Urinary bladder (tissue), 4 donors: ENCODE data around the gene ALOX15. TPM values are rescaled to one million over a fixed set of nuclear protein-coding genes. Genes with fewer than 3 reads are reported as not detected.
"Not testable (repeated sequence)": the region's sequence is repeated elsewhere in the genome, so short reads cannot be mapped to it uniquely, and the experiment has no call there.

ENCODE experiments used
- DNase-seq: peaks from one replicate; pipeline ENCODE4 v3.0.0-alpha.2; 2015; ENCODE audit errors: extremely low spot score
- H3K27ac ChIP-seq: one replicate; pipeline ENCODE4 v1.5.1; 2013; ENCODE audit warnings: low read depth, mild to moderate bottlenecking, moderate library complexity
- H3K36me3 ChIP-seq: one replicate; pipeline ENCODE4 v1.6.1; 2013; ENCODE audit warnings: mild to moderate bottlenecking, moderate library complexity; ENCODE audit not compliant: insufficient read depth
- H3K4me1 ChIP-seq: one replicate; pipeline ENCODE4 v1.6.1; 2013; ENCODE audit warnings: mild to moderate bottlenecking, moderate library complexity; ENCODE audit not compliant: insufficient read depth
- H3K4me3 ChIP-seq: one replicate; pipeline ENCODE4 v1.5.1; 2013; ENCODE audit warnings: low read depth, low read length
- WGBS: extraction: QIAGEN DNeasy Blood & Tissue Kit; methylation state at CpG from one replicate; pipeline ENCODE4 v1.1.7; 2013; 5-methylcytosine and 5-hydroxymethylcytosine counted together
- polyA plus RNA-seq: library from polyadenylated mRNA; stranded (reverse); fragments of 200-250 nt; gene quantifications from one replicate; pipeline ENCODE4 v1.2.3, GENCODE V29; 2013
- total RNA-seq: library from RNA; depleted of rRNA; stranded (reverse); fragments of >200 nt; gene quantifications from one replicate; pipeline ENCODE4 v1.2.3, GENCODE V29; 2014
- donor health status: healthy with polysubstance abuse.
- donor health status: healthy.

ALOX15 gene, protein sequence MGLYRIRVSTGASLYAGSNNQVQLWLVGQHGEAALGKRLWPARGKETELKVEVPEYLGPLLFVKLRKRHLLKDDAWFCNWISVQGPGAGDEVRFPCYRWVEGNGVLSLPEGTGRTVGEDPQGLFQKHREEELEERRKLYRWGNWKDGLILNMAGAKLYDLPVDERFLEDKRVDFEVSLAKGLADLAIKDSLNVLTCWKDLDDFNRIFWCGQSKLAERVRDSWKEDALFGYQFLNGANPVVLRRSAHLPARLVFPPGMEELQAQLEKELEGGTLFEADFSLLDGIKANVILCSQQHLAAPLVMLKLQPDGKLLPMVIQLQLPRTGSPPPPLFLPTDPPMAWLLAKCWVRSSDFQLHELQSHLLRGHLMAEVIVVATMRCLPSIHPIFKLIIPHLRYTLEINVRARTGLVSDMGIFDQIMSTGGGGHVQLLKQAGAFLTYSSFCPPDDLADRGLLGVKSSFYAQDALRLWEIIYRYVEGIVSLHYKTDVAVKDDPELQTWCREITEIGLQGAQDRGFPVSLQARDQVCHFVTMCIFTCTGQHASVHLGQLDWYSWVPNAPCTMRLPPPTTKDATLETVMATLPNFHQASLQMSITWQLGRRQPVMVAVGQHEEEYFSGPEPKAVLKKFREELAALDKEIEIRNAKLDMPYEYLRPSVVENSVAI
- 2.6 TPM for total RNA-seq
- 0.06 TPM for polyA plus RNA-seq

GRCh38 chr17:4641297-4642195 is at the start of gene ALOX15:
ALOX15 (minus strand) TSS chr17:4641678; CDS start chr17:4641651, 27 bp downstream.
- no peak for DNase-seq
- 7% methylated on average over 58 of the region's 58 CpGs for WGBS
- no peak within 1 kb of the TSS for H3K27ac ChIP-seq
- no peak within 1 kb of the TSS for H3K4me3 ChIP-seq
- peaks cover 2% of the 10 kb centered on the region for H3K4me1 ChIP-seq
- no peaks in the 10 kb centered on the region for H3K36me3 ChIP-seq

GRCh38 chr17:4690745-4691144 is 49.3 kb upstream of the ALOX15 start:
- DNase-seq: no peak
- H3K36me3 ChIP-seq: no peaks in the 10 kb centered on the region
- H3K27ac ChIP-seq: no peak overlapping the region
- WGBS: 92% methylated on average over 2 of the region's 2 CpGs
- H3K4me3 ChIP-seq: no peak overlapping the region
- no peaks in the 10 kb centered on the region for H3K4me1 ChIP-seq

GRCh38 chr17:4689872-4690271 is 48.4 kb upstream of the ALOX15 start:
- WGBS: 95% methylated on average over 12 of the region's 12 CpGs
- not testable (repeated sequence) for H3K27ac ChIP-seq, H3K4me3 ChIP-seq, H3K36me3 ChIP-seq, H3K4me1 ChIP-seq, DNase-seq

- not testable (repeated sequence) for H3K36me3 ChIP-seq, H3K27ac ChIP-seq, H3K4me3 ChIP-seq, H3K4me1 ChIP-seq, DNase-seq
- WGBS: 82% methylated on average over 5 of the region's 5 CpGs
Measured at GRCh38 chr17:4683739-4684138, 42.3 kb upstream of the ALOX15 start.

- H3K4me1 ChIP-seq: no peaks in the 10 kb centered on the region
- H3K4me3 ChIP-seq: no peak overlapping the region
- no peak for DNase-seq
- WGBS: 75% methylated on average over 7 of the region's 7 CpGs
- H3K36me3 ChIP-seq: peaks cover 4% of the 10 kb centered on the region
- no peak overlapping the region for H3K27ac ChIP-seq
Measured at GRCh38 chr17:4679658-4680057, 38.2 kb upstream of the ALOX15 start.

DNA sequence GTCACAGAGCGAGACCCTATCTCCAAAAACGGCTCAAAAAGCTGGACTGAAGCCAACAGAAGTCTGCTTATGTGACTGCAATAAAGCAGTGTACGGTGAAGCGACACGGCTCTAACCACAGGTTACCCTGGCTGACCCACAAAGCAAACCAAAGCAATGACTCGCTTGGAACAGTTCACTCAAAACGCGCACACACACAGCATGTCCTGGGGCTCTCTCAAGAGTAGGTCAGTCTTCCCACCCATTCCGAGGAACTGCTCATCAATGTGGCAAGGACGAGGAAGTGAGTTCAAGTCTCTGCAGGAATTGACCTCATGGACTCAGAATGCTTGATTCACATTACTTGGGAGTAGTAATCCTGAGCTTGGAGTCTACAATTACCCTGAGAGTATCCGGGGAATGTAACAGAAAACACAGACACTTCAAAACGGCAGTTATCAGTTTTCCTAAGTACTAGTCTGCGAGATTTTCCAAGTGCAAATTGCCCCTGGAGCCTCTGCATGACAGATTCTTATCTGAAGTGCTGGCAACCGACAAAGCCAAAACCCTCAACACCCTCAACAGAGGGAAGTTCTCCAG is 37.1 kb upstream of the ALOX15 start:
- H3K36me3 ChIP-seq: peaks cover 6% of the 10 kb centered on the region
- H3K4me3 ChIP-seq: no peak overlapping the region
- WGBS: 64% methylated on average over 14 of the region's 14 CpGs
- DNase-seq: no peak
- H3K4me1 ChIP-seq: no peaks in the 10 kb centered on the region
- no peak overlapping the region for H3K27ac ChIP-seq

DNA sequence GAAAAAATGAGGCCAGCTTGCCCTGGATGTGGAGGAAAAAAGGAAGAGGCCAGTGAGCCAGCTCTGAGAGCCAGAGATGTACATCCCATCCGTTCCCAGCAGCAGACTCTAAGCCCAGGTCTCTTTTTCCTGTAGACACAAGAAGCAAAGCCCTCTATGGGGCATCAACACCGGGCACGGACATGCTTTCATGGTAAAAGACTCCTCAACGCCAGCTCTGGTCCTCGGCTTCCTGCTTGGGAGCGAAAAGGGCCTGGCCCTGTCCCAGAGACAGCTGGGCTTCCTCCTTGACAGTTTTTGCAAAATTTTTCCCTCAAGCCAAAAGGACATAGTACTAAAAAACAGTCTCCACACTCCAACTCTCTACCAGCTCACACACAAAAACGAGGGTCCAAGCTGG is 35.3 kb upstream of the ALOX15 start:
- Histone ChIP-seq H3K4me3 (no peak overlapping the region), H3K36me3 (peaks cover 6% of the 10 kb centered on the region), H3K4me1 (no peaks in the 10 kb centered on the region), H3K27ac (no peak overlapping the region)
- WGBS: 76% methylated on average over 7 of the region's 7 CpGs
- DNase-seq: no peak

DNA sequence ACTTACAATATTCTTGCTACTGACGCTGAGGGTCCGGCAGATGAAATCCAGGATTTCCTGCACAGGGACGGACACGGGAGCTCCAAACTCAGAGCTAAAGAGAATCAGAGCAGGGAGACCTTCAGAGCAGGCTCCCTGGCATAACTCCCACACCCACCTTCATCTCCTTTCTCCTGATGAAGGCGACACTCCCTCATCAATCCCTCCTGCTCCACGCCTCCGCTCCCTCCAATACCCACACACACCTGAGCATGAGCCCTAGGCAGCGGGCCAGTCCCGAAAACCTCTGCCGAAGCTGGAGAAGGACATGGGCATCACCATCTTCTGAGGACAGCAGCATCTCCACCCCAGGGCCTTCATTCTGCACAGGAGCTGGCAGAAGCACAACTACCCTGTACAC is 34.3 kb upstream of the ALOX15 start:
- peaks cover 8% of the 10 kb centered on the region for H3K36me3 ChIP-seq

GRCh38 chr17:4674685-4674998 is 33.2 kb upstream of the ALOX15 start:
- Histone ChIP-seq H3K36me3 (peaks cover 8% of the 10 kb centered on the region), H3K4me1 (no peaks in the 10 kb centered on the region), H3K4me3 (no peak overlapping the region), H3K27ac (no peak overlapping the region)
- 96% methylated on average over 8 of the region's 8 CpGs for WGBS
- no peak for DNase-seq

More for the DNA sequence above, 34.3 kb upstream of the ALOX15 start:
- 97% methylated on average over 10 of the region's 10 CpGs for WGBS
- DNase-seq: no peak
- H3K4me1 ChIP-seq: no peaks in the 10 kb centered on the region
- no peak overlapping the region for H3K4me3 ChIP-seq
- H3K27ac ChIP-seq: no peak overlapping the region

DNA sequence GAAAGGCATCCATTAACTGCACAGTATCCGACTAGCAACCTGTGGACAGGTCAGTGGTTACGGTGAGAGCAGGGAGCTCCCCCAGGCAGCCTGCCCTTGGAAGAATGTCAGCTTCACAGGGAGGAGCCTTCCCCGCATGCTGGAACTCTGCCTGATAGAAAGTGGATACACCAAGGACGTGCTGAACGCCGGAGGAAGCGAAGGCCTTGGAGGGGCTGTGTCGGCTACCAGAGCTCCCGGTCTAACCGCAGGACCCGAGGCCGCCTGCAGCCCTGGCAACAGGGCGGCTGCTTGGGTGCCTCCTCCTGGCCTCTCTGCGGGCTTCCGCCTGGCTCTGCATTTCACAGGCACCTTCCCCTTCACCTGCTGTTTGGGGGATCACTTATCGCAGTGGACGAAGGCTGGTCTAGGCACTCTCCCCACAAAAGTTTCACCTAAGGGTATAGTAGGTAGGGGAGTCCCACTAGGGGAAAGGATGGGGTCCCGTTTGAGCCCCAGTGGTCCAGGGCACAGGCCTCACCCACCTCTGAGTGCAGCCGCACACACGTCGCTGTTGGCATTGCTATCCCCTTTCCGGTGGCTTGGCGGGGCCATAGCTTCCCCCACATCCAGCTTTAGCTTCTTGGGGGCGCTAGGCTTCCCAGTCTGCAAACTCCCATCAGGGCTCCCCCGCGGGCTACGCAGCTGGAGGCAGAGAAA is 32.7 kb upstream of the ALOX15 start:
- H3K4me3 ChIP-seq: no peak overlapping the region
- H3K27ac ChIP-seq: no peak overlapping the region
- no peaks in the 10 kb centered on the region for H3K4me1 ChIP-seq
- WGBS: 92% methylated on average over 27 of the region's 27 CpGs
- no peak for DNase-seq
- peaks cover 8% of the 10 kb centered on the region for H3K36me3 ChIP-seq

DNA sequence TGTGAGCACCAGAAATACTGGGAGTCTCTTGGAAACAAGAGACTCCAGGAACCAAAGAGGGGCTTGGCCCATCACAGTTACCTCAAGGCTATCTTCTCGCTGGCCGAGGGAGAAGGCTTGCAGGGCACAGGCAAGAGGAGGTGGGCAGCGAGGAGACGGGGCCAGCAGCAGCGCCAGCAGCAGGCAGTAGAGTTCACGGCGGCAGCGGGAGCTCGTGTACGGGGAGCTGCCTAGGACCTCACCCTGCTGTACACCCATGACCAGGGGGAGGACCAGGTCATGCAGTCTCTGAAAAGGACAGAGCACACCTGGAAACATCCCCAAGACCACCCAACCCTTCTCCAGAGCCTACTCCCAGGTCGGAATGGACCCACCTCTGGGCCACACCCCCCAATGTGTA is 31.7 kb upstream of the ALOX15 start:
- 91% methylated on average over 11 of the region's 11 CpGs for WGBS
- no peak for DNase-seq
- Histone ChIP-seq H3K4me3 (no peak overlapping the region), H3K4me1 (no peaks in the 10 kb centered on the region), H3K36me3 (peaks cover 8% of the 10 kb centered on the region), H3K27ac (no peak overlapping the region)

DNA sequence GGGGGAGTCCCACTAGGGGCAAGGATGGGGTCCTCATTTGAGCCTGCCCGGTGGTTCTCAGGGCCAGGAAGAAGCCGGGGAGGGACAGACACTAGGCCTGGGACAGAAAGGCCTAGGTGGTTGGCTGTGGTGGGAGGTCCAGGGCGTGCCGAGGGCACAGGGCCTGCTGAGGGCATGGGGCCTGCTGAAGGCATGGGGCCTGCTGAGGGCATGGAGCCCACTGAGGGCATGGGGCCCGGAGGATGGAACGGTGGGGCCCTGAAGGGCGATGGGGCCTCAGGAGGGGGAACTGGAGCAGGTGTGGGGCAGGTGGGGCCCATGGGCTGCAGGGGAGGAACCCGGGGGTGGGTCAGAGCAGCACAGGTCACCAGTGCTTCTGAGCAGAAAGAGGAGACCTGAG is 31.3 kb upstream of the ALOX15 start:
- peaks cover 8% of the 10 kb centered on the region for H3K36me3 ChIP-seq
- no peak for DNase-seq
- H3K4me3 ChIP-seq: no peak overlapping the region
- H3K4me1 ChIP-seq: no peaks in the 10 kb centered on the region
- WGBS: 89% methylated on average over 8 of the region's 8 CpGs
- no peak overlapping the region for H3K27ac ChIP-seq

DNA sequence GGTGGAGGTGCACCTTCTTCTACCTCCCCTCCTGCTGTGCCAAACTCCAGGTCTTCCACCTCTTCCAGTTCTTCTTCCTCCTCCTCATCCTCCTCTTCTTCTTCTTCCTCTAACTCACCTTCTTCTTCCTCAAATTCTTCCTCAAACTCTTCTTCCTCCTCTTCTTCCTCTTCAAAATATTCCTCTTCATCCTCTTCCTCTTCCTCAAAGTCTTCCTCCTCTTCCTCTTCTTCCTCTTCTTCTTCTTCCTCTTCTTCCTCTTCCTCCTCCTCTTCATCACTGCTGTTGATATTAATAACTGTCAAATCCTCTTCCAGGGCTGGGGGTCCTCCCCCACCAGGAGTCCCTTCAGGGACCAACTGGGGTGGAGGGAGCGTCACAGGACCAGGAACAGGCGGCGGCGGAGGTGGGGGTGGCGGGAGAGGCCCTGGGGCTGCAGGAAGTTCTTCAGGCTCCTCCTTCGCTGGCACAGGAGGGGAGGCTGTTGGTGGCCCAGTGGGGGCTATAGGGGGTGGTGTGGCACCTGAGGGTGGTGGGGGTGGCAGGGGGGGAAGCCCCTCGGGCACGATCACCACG is 30.7 kb upstream of the ALOX15 start:
- H3K4me1 ChIP-seq: no peaks in the 10 kb centered on the region
- no peak overlapping the region for H3K27ac ChIP-seq
- peaks cover 8% of the 10 kb centered on the region for H3K36me3 ChIP-seq
- no peak for DNase-seq
- 94% methylated on average over 9 of the region's 9 CpGs for WGBS
- no peak overlapping the region for H3K4me3 ChIP-seq
